Metanephros (tissue), 2 donors: Measurements from ENCODE around the gene MACROH2A1. TPM values are rescaled to one million over a fixed set of nuclear protein-coding genes. Genes with fewer than 3 reads are reported as not detected.

Source experiments
- small RNA-seq: library from RNA; depleted of rRNA; stranded (forward); fragments of <200 nt; gene quantifications from one replicate; pipeline ENCODE3, GENCODE V24; 2014; ENCODE audit warnings: low replicate concordance
- total RNA-seq: library from RNA; depleted of rRNA; stranded (reverse); fragments of >200 nt; gene quantifications from one replicate; pipeline ENCODE4 v1.2.3, GENCODE V29; 2014

Gene MACROH2A1
- 171 TPM for total RNA-seq

GRCh38 chr5:135398855-135399793 lies at the start of gene MACROH2A1:
Gene MACROH2A1 (minus strand): TSS chr5:135399231. CDS start chr5:135389093, 10,138 bp downstream.

GRCh38 chr5:135447298-135447929 lies 48.4 kb upstream of the MACROH2A1 start, which contains the start of gene DCANP1:
Gene DCANP1 (minus strand): TSS chr5:135447348. CDS start chr5:135447108, 240 bp downstream.

Small RNA genes lying within 50 kb of the gene (small RNA-seq; reads per million reads assigned to genes)
- gene DCANP1, result not detected

Other genes starting within 250 kb of the MACROH2A1 start
- not detected for gene DCANP1, start 48.1 kb upstream of the MACROH2A1 start, total RNA-seq
- gene TIFAB, start 53.1 kb upstream of the MACROH2A1 start, total RNA-seq, result 0.53 TPM
- gene NEUROG1, start 136.7 kb upstream of the MACROH2A1 start, total RNA-seq, result not detected
- 37.1 TPM for gene CXCL14, start 179.8 kb upstream of the MACROH2A1 start, total RNA-seq